ENCODE results near the gene ARNT2. TPM values are rescaled to one million over a fixed set of nuclear protein-coding genes. Genes with fewer than 3 reads are reported as not detected.

The ARNT2 gene
- total and polyA plus RNA-seq, 12 donors = 0.71 to 6.7 (median 4.0) TPM

DNA sequence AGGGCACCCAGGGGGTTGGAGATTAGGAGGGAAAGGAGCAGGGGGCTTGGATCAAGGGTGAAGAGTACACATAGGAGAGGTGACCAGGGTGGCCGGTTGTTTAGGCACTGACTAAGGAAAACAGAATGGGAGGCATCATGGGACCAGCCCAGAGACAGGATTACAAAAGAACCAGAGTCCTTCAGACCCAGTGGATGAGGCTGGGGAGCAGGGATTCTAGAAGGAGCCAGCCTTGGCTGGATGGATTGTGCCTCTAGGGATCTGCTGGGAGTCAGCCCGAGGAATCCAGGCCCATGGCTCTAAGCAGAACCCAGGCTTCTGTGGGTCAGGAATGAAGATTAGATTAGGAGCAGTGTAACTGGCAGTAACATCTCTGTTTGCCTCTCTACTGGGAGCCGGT is 98.6 kb downstream of the ARNT2 start:
- 36 to 42% methylated on average over 3 of the region's 3 CpGs for WGBS, 2 donors
- peak overlapping the region in 4 of 10 donors; percentile 15 to 47 (median 43) for H3K27ac ChIP-seq
- intact Hi-C loops (cut with DNase I) = no loop called here

GRCh38 chr15:80503319-80503952 is 99.3 kb downstream of the ARNT2 start:
- ATAC-seq (peak; percentile 37 to 69 (median 47)), DNase-seq (no peak)
- H3K36me3 ChIP-seq = no peaks in the 10 kb centered on the region
- 59 to 65% methylated on average over 11 of the region's 11 CpGs for WGBS, 2 donors
- intact Hi-C loops (cut with DNase I) = no loop called here
- no peak overlapping the region for H3K4me3 ChIP-seq
- no peak for TF ChIP-seq CTCF (IDR thresholded peaks at IDR 0.05)
- no peaks in the 10 kb centered on the region for H3K27me3 ChIP-seq
- peaks cover 0 to 21% (median 11%) of the 10 kb centered on the region in 9 donors for H3K4me1 ChIP-seq
- peak overlapping the region in 3 of 10 donors; percentile 35 to 45 (median 41) for H3K27ac ChIP-seq
- peaks cover 0 to 10% (median 0%) of the 10 kb centered on the region in 11 donors for H3K9me3 ChIP-seq

More for the DNA sequence above, 98.6 kb downstream of the ARNT2 start:
- Histone ChIP-seq H3K27me3 (no peaks in the 10 kb centered on the region), H3K4me1 (peaks cover 0 to 18% (median 11%) of the 10 kb centered on the region in 9 donors), H3K9me3 (peaks cover 0 to 10% (median 0%) of the 10 kb centered on the region in 11 donors), H3K36me3 (no peaks in the 10 kb centered on the region), H3K4me3 (no peak overlapping the region)
- TF ChIP-seq CTCF (IDR thresholded peaks at IDR 0.05) = no peak
- ATAC-seq (peak; percentile 56 to 81 (median 71)), DNase-seq (peak in 1 of 2 donors; percentile 25)

GRCh38 chr15:80504931-80505330 is 100.7 kb downstream of the ARNT2 start:
- TF ChIP-seq CTCF (IDR thresholded peaks at IDR 0.05) = no peak
- 94% methylated on average over 9 of the region's 9 CpGs for WGBS, 2 donors
- DNase-seq = no peak
- Histone ChIP-seq H3K27ac (no peak overlapping the region), H3K27me3 (no peaks in the 10 kb centered on the region), H3K4me3 (no peak overlapping the region), H3K4me1 (peaks cover 0 to 21% (median 11%) of the 10 kb centered on the region in 9 donors), H3K9me3 (peaks cover 0 to 10% (median 0%) of the 10 kb centered on the region in 11 donors), H3K36me3 (no peaks in the 10 kb centered on the region)
- intact Hi-C loops (cut with DNase I) = loop anchor here in 1 of 10 donors (5.0 kb wide), 1 partner anchor 48 kb away; no protein-coding TSS in a partner anchor
- no peak for ATAC-seq

- Histone ChIP-seq H3K36me3 (no peaks in the 10 kb centered on the region), H3K27ac (no peak overlapping the region)
These were observed 102.2 kb downstream of the ARNT2 start for GRCh38 chr15:80506286-80506893.

More at GRCh38 chr15:80506286-80506893, 102.2 kb downstream of the ARNT2 start:
- H3K27me3 ChIP-seq = no peaks in the 10 kb centered on the region
- H3K4me1 ChIP-seq = peaks cover 0 to 21% (median 11%) of the 10 kb centered on the region in 9 donors
- peaks cover 0 to 12% (median 0%) of the 10 kb centered on the region in 11 donors for H3K9me3 ChIP-seq
- H3K4me3 ChIP-seq = no peak overlapping the region
- no peak for TF ChIP-seq CTCF (IDR thresholded peaks at IDR 0.05)
- intact Hi-C loops (cut with DNase I) = loop anchor here in 1 of 10 donors (5.0 kb wide), 1 partner anchor 49 kb away; no protein-coding TSS in a partner anchor
- no peak for ATAC-seq
- WGBS, 2 donors = 92 to 95% methylated on average over 5 of the region's 5 CpGs
- DNase-seq = no peak
